Inflammatory macrophage treated with lipopolysaccharide for 4 hours (primary cell): ENCODE data around the gene IGSF8.
A peak's percentile ranks its signal among the peaks of the same experiment; 100 is the strongest.

Experiments
- DNase-seq: peaks from one replicate; pipeline ENCODE4 v3.0.0-alpha.2; 2020

Gene IGSF8, protein sequence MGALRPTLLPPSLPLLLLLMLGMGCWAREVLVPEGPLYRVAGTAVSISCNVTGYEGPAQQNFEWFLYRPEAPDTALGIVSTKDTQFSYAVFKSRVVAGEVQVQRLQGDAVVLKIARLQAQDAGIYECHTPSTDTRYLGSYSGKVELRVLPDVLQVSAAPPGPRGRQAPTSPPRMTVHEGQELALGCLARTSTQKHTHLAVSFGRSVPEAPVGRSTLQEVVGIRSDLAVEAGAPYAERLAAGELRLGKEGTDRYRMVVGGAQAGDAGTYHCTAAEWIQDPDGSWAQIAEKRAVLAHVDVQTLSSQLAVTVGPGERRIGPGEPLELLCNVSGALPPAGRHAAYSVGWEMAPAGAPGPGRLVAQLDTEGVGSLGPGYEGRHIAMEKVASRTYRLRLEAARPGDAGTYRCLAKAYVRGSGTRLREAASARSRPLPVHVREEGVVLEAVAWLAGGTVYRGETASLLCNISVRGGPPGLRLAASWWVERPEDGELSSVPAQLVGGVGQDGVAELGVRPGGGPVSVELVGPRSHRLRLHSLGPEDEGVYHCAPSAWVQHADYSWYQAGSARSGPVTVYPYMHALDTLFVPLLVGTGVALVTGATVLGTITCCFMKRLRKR

DNA sequence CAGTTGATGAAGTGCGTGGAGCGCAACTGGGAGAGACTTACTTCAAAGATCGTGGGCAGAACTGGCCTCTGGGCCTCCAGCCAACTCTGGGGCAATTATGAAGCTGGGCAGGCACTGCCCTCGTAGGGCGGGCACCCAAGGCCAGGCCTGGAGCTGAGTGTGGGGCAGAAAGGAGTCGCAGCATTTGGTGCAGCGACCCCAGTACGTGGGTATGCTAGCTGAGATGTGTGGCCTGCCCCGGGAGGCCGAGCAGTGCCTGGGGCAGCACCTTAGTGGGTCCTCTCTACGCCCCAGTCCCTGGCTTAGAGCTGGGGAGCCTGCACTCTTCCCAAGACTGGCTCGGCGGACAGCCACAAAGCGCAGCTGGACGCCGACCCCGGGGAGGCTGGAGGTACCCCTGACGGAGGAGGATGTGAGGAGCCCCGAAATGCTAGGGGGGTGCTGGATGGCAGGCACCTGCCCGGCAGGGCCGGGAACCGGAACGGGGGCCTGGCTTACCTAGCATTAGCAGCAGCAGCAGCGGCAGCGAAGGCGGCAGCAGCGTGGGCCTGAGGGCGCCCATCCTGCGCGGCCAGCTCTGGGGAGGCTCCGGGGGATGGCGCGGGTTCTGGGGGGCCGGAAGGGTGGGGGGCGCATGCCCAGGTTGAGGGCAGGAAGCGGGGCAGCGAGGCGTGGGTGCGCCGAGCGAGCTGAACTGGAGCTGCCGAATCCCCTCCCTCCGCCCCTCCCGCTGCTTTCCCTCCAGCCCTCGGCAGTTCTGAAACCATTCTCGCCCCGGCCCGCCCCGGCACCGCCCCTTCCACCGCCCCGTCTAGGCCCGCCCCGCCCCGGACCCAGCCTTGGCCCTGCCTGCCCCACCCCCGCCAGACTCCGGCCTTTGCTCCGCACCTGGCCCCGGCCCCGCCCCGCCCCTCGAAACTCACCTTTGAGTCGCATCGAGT, at the start of gene IGSF8:
Gene IGSF8 (minus strand): TSS at position 709 of the 941 bp plus-strand sequence. CDS start 147 bp downstream, at position 562.
- DNase-seq: peak; percentile 75

DNA sequence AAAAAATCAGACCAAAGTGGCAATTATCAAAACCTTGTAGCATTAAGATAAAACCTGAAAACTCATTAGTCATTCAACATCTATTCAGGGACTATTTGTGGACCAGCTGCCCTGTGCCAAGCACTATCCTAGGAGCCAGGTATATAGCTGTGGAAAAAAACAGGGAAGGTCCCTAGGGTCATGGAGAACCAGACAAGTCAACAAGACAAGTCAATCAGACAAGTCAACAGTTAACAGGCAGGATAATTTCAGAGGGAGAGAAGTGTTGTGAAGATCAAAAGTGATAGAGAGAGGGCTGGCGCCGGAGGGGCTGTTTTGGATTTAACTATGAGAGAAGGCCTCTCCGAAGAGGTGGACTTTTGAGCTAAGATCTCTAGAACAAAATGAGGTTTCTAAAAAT, 49.7 kb upstream of the IGSF8 start:
- no peak for DNase-seq

DNA sequence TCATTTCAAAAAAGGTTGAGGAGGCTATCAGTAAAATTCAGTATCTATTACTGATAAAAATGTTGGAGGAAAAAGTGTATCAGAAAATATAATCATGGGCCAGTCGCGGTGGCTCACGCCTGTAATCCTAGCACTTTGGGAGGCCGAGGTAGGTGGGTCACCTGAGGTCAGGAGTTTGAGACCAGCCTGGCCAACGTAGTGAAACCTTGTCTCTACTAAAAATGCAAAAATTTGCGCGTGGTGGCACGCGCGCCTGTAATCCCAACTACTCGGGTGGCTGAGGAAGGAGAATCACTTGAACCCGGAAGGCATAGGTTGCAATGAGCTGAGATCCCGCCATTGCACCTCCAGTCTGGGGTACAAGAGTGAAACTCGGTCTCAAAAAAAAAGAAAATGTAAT, 47.7 kb upstream of the IGSF8 start:
- no peak for DNase-seq

DNA sequence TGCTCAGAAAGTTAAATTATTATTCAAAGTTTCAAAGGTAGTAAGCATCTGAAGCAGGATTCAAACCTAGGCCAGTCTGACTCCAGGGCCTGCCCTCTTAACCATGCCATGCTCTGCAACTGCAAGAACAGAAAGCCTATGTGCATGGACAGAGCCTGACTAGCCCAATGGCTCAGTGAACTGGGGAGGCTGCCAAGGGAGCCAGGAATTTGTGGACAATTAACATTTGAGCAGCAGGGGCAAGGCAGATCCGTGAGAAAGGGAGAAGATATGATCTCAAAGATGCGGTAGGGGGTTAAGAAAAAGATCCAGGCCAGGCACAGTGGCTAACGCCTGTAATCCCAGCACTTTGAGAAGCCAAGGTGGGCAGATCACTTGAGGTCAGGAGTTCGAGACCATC, 46.5 kb upstream of the IGSF8 start:
- DNase-seq: no peak

DNA sequence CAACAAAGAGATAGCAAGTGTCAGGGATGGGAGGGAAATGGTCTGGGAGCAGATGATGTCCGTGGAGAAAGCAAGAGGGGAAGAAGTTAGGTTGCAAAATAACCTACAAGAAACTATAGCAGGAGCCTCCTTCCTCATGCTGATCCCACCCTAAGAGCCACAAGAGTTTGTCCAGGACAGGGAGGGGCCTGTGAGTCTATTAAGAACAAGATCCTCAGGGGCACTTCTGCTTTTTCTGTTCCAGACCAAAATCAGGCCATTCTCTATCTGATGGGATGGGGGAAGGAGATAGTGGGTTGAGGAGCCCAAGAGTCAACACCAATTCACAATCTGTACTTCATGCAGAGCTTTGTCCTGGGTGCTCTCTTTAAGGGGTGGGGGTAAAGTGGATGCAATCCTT, 45.3 kb upstream of the IGSF8 start:
- DNase-seq: peak; percentile 73

DNA sequence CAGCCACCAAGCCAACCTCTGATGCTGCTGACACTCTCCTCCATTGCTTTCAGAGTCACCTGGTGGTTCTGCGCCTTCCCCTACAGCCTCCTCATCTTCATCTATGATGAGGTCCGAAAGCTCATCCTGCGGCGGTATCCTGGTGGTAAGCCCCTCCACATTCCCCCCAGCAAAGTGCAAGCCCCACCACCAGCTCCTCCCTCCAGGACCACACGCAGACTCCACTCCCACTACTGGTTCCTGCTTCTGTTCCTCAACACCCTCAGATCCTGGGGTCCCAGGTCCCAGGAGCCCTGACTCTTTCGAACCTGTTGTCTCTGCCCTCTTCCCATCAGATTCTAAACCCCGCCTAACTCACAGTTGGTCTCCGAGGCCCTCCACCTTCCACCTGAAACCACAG, 41.4 kb upstream of the IGSF8 start:
- no peak for DNase-seq

DNA sequence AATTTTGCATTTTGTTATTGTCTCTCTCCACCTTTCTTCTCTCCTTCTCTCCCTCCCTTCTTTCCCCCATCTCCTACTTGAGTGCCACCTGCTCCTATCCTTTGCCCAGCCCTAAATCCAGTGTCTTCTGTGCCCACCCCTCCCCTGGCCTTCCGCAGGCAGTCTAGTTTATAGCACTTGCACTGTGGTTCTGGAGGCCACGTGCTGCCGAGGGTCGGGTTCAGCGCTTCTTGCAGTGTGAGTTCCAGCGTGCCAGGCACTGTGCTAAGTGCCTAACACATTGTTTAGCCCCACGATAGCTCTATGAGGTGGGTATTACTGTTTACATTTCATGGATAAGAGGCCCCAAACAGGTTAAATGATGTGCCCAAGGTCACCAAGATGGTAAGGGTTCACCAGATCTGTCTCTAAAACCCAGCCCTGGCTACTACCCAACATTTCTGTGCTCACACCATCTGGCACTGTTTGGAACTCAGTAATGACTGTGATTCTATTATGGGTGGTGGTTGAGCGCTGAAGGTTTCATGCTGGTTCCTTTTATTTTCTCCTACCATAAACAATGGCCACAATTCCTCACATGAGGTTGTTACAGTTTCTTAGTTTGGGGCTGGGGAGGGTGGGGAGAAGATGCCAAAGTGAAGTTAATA, 38.9 kb upstream of the IGSF8 start:
- DNase-seq: no peak

DNA sequence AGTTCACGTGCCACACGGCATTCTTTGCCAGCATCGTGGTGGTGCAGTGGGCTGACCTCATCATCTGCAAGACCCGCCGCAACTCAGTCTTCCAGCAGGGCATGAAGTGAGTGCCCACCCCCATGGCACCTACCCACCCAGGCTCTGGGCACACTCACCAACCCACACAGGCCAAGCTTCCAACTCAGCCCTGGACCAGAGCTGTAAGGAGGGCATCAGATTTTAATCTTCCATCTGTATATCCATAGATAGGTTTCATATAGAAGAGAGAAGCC, 38.4 kb upstream of the IGSF8 start:
- no peak for DNase-seq

DNA sequence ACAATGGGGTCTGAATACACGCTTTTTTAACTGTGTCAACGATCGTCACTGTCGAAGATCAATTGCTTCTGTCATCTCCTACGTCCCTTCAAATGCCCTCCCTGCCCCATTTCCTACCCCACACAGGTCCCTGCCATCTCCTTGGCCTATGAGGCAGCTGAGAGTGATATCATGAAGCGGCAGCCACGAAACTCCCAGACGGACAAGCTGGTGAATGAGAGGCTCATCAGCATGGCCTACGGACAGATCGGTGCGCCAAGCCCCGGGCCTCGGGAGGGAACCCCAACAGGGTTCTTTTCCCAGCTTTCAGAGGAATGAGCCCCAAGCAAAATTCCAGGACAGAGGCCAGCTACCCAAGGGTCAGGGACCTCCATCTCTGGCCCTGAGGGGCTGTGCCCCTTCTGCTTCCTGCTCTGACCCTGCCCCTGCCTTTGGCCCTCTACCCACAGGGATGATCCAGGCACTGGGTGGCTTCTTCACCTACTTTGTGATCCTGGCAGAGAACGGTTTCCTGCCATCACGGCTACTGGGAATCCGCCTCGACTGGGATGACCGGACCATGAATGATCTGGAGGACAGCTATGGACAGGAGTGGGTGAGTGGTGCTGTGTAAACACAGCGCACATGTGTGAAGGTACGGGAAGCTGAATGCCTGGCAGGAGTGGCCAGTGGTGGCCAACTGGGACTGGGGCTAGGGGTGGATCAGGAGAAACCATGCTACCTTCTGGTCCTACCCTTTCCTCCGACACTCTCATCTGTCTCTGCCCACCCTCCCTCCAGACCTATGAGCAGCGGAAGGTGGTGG, 37.9 kb upstream of the IGSF8 start:
- no peak for DNase-seq

DNA sequence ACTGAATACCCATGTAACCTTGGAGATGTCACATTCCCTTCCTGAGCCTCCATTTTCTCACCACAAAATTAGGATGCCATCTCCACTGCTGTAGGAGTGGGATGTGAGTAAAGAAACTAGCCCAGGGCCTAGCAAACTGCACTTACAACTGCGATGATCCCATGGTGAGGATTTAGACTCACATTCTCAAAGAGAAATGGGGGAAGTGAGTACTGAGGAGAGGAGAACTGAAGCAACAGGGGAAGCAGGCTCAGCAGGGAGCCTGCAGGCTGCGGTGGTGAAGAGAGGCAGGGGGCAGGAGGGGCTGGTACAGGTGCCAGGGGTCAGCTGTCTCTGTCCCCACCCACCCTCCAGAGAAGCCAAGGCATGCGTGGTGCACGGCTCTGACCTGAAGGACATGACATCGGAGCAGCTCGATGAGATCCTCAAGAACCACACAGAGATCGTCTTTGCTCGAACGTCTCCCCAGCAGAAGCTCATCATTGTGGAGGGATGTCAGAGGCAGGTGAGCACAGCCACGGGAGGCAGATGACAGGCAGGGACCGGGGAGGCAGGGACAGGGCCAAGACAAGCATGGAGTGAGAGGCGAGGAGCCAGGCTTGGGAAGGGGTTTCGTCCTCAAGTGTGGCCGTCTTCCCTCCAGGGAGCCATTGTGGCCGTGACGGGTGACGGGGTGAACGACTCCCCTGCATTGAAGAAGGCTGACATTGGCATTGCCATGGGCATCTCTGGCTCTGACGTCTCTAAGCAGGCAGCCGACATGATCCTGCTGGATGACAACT, 36.6 kb upstream of the IGSF8 start:
- DNase-seq: peak; percentile 62

DNA sequence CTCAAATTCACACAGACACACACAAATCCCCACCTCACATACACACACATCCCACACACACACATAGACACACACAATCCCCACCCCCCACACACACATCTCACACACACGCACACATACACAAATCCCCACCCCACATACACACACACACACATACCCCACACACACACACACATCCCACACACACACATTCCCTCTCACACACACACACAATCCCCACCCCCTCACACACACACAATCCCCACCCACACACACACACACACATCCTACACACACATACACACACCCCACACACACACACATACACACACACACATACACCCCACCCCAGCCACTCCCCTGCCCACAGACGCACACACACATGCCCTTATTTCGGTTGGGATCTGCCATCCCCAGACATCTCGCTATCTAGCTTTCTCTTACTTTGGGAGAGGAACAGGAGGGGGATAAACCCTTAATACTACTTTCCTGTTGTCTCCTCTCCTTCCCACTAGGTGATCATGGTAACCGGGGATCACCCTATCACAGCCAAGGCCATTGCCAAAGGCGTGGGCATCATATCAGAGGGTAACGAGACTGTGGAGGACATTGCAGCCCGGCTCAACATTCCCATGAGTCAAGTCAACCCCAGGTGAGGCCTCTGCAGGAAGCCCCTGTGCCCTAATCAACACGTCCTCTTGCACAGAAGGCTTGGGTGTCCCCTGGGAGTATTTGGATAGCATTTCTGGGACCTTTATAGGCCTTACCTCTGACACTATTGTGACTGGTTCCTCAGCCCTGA, 35.8 kb upstream of the IGSF8 start:
- DNase-seq: no peak

DNA sequence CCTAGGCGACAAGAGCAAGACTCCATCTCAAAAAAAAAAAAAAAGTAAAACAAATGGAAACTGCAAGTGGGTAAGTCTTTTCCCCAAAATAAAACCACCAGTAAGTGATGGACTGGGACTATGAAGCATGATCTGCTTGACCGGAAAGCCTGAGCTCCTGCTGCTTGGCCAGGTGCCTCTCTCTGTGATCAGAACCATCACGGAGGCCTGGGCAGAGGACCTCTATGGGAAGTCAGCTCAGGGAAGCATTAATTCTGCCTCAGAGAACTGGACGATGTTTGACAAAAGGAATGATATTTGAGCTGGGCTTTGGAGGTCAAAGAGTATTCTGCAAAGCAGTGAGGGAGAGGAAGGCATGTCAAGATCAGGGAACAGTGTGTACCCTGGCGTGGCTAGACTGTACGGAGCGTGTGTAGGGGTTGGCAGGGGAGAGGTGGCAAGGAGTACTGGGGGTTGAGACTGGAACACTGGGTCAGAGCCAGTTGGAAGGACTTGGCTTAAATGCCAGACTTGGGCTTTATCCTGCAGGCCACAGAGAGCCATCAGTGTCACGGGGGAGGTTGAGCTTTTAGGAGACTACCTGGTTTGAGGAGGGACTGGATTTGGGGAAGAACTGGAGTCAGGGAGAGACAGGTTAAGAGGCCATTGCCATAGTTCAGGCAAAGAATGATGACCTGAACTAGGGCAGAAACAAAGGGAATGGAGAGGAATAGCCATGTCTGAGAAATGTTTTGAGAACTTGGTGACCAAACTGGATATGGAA, 33.6 kb upstream of the IGSF8 start:
- DNase-seq: no peak

DNA sequence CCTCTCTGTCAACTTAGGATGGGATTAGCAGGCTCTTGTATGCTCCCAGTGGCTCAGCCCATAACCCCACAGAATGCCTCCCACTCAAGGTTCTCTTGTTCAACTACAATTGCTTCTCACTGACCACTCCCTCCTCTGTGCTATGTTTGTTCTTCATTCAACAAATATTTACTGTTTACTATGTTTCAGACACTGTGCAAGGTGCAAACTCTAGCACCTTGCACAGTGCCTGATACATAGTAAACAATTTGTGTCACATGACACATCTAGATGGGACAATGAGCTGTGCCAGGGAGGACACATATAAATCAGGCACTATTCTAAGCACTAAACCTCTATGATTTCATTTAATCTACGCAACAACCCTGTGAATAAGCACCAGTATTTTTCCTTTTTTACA, 32.5 kb upstream of the IGSF8 start:
- no peak for DNase-seq

DNA sequence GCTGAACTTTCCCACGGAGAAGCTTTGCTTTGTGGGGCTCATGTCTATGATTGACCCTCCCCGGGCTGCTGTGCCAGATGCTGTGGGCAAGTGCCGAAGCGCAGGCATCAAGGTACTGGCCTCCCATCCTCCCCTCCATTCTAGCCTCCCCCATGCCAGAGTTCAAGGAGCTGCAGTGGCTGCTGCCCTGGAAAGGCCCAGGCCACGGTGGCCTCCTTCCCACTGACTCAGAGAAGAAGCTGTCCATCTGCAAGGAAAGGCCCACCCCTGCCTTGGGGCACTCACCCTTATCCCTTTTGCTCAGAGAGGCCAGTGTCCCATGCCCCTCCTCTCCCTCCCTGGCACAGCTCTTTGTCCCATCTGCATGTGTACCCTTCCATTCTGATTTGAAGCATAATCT, 32.1 kb upstream of the IGSF8 start:
- no peak for DNase-seq

DNA sequence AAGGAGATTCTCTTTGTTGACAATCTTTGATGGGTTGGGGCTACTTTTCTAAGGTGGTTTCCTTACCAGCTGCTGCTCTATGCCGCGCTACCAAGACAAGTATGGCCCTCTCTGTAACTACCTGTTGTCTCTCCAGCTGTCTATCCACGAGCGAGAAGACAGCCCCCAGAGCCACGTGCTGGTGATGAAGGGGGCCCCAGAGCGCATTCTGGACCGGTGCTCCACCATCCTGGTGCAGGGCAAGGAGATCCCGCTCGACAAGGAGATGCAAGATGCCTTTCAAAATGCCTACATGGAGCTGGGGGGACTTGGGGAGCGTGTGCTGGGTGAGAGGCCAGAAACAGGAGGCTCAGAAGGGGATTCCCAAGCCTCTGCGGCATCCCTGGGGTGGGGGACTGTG, 31.5 kb upstream of the IGSF8 start:
- DNase-seq: no peak

DNA sequence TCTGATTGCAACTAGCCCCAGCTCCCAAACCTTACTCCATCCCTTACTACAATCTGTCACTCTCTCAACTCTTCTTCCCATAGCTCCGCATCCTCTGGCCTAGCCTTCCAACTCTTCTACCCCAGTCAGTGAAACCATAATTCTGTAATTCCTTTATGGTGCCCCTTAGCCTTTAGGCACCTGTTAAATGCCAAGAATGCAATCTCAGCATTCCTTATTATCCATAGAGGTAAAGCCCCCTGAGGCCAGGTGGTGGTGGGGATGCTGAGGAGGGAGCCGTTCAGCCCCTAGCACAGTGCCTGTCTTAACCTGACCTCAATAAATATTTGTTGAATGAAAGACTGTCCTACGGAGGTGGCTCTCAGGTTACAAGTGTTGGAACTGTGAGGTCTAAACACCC, 31.1 kb upstream of the IGSF8 start:
- DNase-seq: no peak

DNA sequence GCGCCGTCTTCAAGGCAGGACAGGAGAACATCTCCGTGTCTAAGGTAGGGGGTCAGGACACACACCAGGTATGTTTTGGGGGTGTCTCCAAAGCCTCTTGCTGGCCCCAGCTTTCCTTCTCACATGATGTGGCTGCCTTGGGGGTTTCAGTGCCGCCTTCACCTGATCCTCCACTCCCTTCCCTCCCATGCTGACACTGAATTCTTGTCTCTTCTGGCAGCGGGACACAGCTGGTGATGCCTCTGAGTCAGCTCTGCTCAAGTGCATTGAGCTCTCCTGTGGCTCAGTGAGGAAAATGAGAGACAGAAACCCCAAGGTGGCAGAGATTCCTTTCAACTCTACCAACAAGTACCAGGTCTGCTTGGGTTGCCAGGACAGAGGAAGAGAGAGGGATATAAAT, 30.6 kb upstream of the IGSF8 start:
- DNase-seq: no peak

DNA sequence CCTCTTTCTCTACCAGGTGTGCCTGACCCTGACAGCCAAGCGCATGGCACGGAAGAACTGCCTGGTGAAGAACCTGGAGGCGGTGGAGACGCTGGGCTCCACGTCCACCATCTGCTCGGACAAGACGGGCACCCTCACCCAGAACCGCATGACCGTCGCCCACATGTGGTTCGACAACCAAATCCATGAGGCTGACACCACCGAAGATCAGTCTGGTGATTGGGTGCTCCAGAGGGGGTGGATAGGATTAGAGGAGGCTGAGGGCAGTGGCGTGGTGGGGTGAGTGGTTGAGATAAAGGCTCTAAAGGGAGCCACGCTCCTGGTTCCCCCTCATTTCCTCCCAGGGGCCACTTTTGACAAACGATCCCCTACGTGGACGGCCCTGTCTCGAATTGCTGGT, 30.2 kb upstream of the IGSF8 start:
- no peak for DNase-seq

DNA sequence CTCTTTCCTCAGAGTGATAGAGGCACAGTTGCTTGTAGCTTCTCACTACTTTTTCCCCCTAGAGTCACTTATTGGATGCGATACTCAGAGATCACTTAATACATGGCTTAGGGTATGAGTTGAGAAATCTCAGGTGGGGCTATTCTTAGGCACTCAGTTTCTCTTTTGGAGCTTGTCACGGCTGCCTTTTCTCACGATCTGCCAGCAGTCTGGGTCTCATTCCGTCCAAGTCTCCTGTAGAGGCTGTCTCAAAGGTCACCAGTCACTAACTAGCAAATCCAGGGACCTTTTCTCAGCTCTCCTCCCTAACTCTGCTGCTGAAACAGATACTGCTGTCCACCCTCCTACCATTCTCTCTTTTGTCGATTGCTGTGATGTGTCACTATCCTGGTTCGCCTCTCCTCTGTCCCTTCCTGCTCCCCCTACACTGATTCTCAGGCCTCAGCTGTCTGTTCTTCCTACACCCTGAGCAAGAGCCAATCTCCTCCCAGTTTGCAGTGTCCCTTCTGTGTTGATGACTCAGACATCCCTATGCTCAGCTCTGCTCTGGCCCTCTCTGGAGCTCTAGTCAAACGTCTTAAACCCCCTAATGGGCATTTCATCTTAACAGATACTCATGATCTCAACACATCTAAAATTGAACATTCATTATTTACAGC, 29.6 kb upstream of the IGSF8 start:
- DNase-seq: peak; percentile 54
